SIG-M5 (cell line): ENCODE results near the gene P2RX2.

Experiments used
- DNase-seq: peaks from one replicate; lab custom pipeline; 2025; lab: John Stamatoyannopoulos, UW

The P2RX2 gene

GRCh38 chr12:132638541-132639408, 20.2 kb downstream of the P2RX2 start:
- DNase-seq, result no peak

- DNase-seq, result no peak
These were observed 21.5 kb downstream of the P2RX2 start for GRCh38 chr12:132639956-132640520.

- DNase-seq, result no peak
These were observed 22.4 kb downstream of the P2RX2 start for GRCh38 chr12:132640936-132641335.

DNA sequence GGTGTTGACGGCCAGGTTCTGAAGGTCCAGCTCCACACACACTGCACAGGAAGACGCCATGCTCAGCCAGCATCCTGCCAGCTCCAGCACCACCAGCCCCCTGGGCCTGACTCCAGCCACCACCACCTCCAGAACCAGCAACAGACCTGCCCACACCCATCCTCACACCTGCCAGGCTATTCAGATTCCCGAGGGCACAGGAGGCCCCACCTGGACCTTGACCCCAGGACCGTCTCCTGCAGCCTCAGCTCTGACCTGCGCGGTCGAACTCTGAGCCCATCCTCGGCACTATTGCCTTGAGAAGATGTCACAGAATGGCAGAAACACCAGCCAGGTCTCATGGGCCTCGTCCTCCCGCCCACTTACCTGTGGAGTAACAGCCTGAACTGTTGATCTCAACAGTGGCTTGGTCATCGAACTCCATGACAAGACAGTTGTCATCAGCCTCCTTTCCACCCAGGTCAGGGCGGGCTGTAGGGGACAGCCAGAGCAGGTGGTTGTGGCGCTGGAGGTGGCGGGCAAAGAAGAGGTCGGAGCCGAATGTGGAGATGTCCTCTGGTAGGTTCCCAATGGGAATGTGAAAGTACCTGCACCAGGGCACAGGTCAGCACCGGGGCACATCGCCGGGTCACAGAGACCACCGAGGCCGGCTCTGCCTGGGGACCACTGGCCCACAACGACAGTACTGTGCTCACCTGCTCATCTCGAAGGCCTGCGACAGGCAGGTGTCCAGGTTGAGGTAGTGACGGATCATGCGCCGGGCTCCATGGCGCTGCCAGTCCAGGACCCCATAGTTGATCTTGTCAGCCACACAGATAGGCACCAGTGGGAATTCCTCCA, 23.5 kb downstream of the P2RX2 start:
- no peak for DNase-seq

DNA sequence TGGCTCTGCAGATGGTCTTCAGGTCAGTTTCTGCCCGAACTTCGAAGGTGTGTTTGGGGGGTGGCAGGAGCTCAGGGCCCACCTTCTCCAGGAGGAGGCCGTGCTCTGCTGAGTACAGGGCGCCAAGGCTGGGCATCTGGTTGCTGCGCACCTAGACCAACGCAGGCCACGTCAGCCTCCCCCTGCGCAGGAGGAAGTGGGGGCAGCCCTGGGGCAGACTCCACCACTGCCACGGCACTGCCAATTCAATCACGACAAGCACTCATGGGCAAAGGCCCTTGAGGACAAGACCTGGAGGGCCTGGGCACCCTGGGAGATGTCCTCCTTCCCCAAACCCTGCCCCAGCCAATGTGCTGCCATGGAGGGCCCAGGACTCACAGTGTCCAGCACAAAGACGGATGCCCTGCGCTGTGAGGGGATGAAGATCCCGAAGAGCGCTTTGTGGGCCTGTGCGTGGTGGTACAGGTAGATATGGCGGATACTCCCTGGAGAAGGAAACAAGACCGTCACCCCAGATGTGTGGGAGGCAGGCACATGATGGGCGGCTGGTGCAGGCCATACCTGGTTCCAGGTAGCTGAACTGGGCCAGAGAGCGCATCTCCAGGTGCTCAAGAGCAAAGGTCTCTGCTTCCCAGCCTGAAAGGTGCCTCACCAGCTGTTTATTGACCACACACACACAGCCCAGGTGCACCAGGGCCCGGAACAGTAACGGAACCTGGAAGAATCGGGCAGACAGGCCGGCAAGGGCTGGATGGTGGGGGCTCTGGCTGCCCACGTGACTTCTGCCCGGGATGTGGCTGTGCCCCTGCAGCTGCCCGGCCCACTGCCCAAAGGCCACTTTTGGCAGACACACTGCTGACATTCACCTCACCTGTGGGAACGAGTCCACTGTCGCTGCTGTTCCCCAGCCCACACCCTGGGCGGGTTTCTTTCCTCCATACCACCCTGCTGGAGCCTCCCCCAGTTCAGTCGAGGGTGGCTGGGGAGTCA, 24.6 kb downstream of the P2RX2 start:
- no peak for DNase-seq

DNA sequence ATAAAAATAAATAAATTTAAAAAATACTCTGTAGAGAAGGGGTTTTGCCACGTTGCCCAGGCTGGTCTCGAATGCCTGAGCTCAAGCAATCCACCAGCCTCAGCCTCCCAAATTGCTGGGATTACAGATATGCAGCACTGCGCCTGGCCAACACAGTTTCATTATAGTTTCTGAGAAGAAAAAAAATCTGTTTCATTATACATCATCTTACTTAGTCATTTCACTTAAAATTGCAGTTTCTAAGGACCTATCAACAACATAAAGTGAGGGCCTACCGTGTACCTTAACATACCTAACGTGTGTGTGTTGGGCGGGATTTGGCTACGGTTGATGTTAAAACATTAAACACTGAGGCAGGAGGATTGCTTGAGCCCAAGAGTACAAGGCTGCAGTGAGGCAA, 28.3 kb downstream of the P2RX2 start:
- no peak for DNase-seq

GRCh38 chr12:132647858-132648257, 29.3 kb downstream of the P2RX2 start:
- DNase-seq, result no peak

DNA sequence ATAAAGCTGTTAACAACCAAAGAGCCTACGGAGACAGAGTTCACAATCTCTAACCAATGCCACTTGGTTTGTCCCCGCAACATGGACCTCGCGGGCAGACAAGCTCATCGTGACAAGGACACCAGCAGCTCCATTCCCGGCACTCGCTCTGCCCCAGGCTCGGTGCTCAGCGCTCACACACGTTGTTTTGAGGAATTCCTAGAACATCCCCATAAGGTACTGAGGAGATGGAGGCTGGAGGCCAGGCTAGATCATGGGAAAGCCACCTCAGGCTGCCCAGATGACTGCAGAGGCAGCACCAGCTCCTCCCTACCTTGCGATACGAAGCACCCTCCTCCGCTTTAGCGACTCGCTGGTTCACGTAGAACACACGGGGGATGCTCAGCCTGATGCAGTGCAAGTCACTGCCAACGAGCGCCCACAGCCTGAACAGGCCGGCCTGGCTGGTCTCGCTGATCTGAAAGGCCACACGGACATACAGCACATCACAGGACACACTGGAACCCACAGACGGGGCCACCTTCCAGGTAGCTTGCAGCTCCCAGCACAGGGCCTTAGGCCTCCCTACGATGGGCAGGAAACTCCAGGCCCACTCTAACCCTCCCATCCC, 30.1 kb downstream of the P2RX2 start:
- DNase-seq, result no peak

- DNase-seq, result no peak
These were observed 30.8 kb downstream of the P2RX2 start for GRCh38 chr12:132649226-132649945.

DNA sequence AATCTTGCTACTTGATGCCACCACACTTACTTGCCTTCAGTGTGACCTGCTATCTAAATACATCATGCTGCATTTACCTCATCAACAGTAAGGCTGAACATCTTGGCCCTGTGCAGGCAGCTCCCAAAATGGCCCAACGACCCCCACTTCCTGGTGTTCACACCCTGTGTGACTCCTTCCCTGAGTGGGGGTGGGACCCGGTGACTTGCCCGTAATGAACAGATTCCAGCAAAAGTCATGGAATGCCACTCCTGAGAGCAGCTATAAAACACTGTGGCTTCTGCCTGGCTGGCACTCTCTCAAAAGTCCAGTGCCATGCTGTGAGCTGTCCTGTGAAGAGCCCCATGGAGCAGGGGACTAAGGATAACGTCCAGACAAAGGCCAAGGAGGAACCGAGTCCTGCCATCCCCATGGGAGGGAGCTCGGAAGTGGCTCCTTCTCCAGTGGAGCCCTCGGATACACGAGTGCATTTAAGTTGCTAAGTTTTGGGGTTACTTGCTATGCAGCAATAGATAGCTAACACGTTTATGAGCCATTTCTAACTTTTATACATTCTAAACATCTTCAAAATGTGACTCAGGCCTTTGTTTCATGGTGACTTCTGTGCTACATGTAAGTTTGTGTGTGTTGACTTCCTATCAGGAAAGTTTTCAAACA, 33.0 kb downstream of the P2RX2 start:
- no peak for DNase-seq

GRCh38 chr12:132653567-132654290, 35.2 kb downstream of the P2RX2 start:
- no peak for DNase-seq

GRCh38 chr12:132657004-132657727, 38.6 kb downstream of the P2RX2 start:
- DNase-seq, result no peak

DNA sequence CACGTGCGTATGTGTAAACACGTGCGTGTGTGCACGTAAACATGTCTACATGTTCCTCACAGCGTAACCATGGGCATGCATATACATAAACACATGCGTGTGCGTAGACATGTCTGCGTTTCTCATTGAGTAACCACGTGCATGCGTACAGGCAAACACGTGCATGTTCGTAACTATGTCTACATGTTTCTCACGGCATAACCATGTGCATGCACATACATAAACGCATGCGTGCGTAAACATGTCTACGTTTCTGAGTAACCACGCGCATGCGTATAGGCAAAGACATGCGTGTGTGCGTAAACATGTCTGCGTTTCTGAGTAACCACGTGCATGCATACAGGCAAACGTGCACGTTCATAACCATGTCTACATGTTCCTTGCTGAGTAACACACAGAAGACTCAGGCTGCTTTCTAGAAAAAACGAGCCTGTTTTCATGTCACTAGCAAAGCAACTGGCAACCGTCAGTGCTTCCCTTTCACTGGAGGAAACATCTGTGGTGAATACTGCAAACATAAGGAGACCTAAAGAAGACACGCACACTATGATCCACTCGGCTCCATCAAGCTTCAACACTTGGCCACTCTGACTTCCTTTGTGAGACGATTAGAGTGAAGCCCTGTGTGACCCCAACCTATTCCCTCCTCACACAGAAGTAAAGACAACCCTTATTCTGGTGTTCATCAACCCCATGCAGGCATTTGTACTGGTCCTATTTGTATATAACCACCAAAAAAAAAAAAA, 39.7 kb downstream of the P2RX2 start:
- no peak for DNase-seq

DNA sequence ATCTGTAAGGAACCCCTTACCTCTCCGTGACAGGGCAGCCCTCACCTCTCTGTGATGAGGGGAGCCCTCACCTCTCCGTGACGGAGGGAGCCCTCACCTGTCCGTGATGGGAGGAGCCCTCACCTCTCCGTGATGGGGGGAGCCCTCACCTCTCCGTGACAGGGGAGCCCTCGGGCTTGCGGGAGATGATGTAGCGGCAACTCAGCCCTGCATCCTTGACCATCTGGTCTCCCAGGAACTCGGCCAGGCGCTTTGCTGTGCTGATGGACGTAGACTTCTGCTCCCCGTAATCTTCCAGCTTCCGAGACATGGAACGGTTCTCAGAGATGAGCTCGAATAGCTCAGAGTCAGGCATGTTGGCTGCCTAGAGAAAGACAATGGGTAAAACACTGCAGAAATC, 40.6 kb downstream of the P2RX2 start:
- no peak for DNase-seq

GRCh38 chr12:132660052-132660451, 41.5 kb downstream of the P2RX2 start:
- no peak for DNase-seq

DNA sequence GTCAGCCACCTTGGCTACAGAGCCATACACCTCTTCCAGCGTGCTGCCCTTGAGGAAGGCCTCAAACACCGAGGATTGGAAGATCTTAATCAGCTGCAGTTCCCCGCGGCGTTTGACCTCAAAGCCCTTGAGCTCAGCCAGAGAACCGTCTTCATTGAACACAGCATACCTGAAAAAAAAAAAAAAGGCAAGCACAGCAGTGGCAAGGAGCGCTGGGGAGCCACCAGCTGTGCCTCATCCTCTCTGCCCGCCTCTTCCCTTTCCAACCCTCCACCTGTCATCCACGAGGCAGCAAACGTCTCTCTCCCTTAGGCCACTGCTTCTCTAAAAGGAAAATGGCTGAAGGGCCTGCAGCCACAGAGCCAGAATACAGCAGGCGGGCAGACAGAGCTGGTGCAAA, 42.4 kb downstream of the P2RX2 start:
- DNase-seq, result no peak

GRCh38 chr12:132661972-132662371, 43.4 kb downstream of the P2RX2 start:
- no peak for DNase-seq
